GM12875 (cell line): ENCODE measurements around the gene GJB6.

Source experiments
- H3K4me3 ChIP-seq: one replicate; pipeline ENCODE4 v1.5.1; 2011; ENCODE audit warnings: low read depth, low read length, control low read depth
- TF ChIP-seq, protein P1 (sequence below): IDR thresholded peaks from 2 replicates; pipeline ENCODE4 v1.5.1; 2011; ENCODE audit warnings: low read depth, mild to moderate bottlenecking, control low read depth, inconsistent platforms, low read length, moderate library complexity, borderline replicate concordance; ENCODE audit not compliant: insufficient read depth

The GJB6 gene

DNA sequence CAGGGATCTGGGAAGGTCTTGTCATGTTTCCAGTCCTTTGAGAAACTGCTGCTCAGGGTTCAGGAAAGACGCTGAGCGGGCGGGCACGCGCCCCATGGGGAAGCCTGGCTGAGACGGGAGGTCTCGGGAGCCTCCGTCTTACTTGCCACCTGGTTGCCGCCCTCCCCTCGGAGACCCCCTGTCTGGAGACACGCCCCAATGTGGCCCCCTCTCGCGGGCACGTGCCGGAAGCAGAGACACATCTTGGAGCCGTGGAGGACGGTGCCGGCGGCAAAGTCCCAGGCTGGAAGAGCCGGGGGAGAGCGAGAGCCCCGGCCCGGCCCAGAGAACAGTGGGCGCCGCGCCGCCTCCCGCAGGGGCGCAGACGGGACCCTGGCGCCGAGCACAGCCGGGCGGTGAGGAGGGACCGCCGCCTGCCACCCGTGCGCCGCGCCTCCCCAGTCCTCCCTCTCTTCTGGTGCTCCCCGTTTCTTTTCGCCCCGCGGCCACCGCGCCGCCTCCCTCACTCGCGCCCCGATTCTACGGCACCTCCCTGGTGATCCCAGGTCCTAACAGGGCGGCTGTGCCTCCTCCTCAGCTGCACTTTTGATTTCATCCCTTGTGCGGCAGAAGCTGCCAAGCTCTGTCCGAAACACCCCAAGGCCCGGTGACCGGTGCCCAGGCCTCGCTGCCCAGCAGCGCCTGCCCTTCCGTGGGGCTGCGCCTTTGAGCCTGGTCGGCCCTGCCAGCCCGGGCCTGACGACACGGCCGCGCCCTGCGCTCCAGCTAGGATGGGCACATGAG is 54.9 kb downstream of the GJB6 start:
- TF ChIP-seq, protein P1, sequence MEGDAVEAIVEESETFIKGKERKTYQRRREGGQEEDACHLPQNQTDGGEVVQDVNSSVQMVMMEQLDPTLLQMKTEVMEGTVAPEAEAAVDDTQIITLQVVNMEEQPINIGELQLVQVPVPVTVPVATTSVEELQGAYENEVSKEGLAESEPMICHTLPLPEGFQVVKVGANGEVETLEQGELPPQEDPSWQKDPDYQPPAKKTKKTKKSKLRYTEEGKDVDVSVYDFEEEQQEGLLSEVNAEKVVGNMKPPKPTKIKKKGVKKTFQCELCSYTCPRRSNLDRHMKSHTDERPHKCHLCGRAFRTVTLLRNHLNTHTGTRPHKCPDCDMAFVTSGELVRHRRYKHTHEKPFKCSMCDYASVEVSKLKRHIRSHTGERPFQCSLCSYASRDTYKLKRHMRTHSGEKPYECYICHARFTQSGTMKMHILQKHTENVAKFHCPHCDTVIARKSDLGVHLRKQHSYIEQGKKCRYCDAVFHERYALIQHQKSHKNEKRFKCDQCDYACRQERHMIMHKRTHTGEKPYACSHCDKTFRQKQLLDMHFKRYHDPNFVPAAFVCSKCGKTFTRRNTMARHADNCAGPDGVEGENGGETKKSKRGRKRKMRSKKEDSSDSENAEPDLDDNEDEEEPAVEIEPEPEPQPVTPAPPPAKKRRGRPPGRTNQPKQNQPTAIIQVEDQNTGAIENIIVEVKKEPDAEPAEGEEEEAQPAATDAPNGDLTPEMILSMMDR: no peak
- H3K4me3 ChIP-seq: no peak overlapping the region

GRCh38 chr13:20175907-20176652 is 56.0 kb downstream of the GJB6 start:
- TF ChIP-seq, protein P1: no peak
- no peak overlapping the region for H3K4me3 ChIP-seq

DNA sequence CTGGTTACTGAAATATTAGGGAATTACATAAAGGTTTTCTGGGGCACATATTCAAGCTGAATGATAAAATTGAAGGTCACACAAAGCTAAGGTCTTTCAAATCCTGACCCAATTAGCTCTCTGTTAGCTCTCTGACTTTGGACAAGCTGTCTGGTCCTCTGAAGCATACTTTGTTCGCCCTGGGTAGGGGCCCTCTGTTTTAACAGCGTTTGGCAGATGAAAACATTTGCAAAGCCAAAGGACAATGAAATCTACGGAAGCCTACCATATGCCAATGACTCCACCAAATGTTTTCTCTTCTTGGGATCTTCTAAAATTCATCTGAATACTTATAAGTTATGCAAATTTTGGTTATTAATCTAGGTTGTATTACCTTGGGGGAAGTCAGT is 56.7 kb downstream of the GJB6 start:
- TF ChIP-seq, protein P1: no peak

DNA sequence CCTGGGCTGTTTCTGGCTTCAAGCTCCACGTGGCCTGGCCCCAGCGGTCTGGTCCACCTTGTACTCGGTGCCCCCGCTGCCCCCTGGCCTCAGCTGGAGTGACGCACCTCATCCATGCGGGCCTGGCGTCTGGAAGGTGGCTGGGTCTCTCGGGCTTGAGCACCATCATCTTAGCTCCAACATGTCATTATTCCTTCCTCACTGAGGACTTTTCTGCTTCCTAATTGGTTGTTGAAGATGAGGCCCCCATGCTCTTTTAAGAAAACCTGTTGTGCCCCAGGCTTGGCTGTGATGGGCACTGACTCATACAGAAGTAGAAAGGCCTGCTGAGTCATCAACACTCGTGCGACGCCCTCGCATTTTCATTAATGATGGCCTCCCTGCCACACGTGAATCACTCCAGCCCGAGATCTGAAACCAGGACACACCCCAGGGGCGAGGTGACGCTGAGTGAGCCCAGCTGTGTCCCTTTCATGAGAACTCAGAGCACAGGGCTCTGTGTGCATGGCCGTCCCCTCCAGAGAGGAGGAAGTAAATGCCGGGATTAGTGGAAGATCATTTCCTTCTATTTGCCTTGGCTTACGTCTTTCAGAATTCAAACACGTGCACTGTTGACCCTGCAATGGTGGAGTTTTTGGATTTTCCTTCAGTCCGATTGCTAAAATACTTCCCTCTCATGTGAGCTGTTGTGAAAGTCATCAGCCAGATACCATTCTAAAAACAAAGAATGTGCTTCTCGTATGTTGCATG is 57.3 kb downstream of the GJB6 start:
- TF ChIP-seq, protein P1: no peak
- no peak overlapping the region for H3K4me3 ChIP-seq

More for the DNA sequence above, 56.7 kb downstream of the GJB6 start:
- no peak overlapping the region for H3K4me3 ChIP-seq

GRCh38 chr13:20173116-20173746 is 58.9 kb downstream of the GJB6 start:
- H3K4me3 ChIP-seq: no peak overlapping the region
- TF ChIP-seq, protein P1: no peak
